ENCODE measurements around the gene SEH1L. TPM values are rescaled to one million over a fixed set of nuclear protein-coding genes. Genes with fewer than 3 reads are reported as not detected.
A peak's percentile ranks its signal among the peaks of the same experiment; 100 is the strongest.
"Not testable (repeated sequence)": the region's sequence is repeated elsewhere in the genome, so short reads cannot be mapped to it uniquely, and the experiment has no call there.

The SEH1L gene, protein sequence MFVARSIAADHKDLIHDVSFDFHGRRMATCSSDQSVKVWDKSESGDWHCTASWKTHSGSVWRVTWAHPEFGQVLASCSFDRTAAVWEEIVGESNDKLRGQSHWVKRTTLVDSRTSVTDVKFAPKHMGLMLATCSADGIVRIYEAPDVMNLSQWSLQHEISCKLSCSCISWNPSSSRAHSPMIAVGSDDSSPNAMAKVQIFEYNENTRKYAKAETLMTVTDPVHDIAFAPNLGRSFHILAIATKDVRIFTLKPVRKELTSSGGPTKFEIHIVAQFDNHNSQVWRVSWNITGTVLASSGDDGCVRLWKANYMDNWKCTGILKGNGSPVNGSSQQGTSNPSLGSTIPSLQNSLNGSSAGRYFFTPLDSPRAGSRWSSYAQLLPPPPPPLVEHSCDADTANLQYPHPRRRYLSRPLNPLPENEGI
- 39.5 and 61.2 TPM in 2 replicates for total RNA-seq (2014; rRNA removed; shearing (Covaris generic))

DNA sequence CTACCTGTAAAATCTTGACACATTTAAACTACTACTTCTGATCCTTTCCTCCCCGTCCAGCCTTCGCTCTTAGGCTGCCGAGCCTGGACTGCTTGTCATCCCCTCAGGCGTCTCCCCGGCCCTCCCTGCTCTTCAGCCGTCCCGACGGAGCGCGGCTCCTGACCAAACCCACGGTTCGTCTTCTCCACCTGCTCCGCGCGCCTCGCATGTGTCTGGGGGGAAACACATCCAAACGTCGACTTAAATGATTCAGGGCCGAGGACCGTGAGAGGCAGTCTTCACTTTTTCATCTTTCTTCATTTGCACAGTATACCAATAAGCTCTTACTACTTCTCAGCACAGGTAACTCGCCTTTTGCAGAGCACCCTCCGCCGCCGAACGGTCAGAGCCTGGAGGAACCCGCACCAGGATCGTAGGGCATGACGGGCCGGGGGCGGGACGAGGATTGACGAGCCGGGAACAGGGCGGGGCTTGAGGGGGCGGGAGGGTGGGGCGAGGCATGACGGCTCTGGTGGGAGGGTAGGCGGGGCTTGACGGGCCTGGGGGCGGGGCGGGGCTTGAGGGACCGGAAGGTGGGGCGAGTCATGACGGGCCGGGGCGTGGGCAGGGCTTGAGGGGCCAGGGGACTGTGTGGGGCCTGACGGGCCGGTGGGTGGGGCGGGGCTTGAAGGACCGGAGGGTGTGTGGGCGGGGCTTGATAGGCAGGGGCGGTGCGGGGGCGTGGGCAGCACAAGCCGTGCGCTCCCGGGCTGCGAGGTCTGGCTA is at the start of gene SEH1L:
TSS of gene SEH1L (plus strand) at position 727 of the 765 bp plus-strand sequence. CDS start 111 bp downstream, outside the sequence.
- Histone ChIP-seq H3K9me3 (replicated peaks) (no peaks in the 10 kb centered on the region), H3K36me3 (peaks cover 12% of the 10 kb centered on the region), H3K27me3 (replicated peaks) (no peaks in the 10 kb centered on the region), H3K27ac (peak within 1 kb of the TSS; percentile 93), H3K4me3 (peak within 1 kb of the TSS; percentile 75), H3K4me1 (replicated peaks) (peaks cover 20% of the 10 kb centered on the region)
- peak; percentile 83 to 100 for DNase-seq (ENCODE audit: low read depth in 1 of 2, low spot score in 2 of 2)

DNA sequence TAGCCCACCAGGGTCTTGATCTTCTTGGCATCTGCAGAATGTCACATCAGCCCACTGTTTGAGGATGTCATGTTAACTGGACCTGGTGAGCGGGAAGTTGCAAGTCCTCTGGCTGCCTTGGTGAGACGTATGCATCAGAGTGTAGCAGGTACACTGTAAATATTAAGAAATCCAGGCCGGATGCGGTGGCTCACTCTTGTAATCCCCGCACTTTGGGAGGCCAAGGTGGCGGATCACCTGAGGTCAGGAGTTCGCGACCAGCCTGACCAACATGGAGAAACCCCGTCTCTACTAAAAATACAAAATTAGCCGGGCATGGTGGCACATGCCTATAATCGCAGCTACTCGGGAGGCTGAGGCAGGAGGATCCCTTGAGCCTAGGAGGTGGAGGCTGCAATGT is 46.6 kb upstream of the SEH1L start:
- H3K4me3 ChIP-seq; H3K27me3 ChIP-seq (replicated peaks); H3K36me3 ChIP-seq; DNase-seq (ENCODE audit: low read depth in 1 of 2, low spot score in 2 of 2); H3K27ac ChIP-seq; H3K4me1 ChIP-seq (replicated peaks); H3K9me3 ChIP-seq (replicated peaks): not testable (repeated sequence)

DNA sequence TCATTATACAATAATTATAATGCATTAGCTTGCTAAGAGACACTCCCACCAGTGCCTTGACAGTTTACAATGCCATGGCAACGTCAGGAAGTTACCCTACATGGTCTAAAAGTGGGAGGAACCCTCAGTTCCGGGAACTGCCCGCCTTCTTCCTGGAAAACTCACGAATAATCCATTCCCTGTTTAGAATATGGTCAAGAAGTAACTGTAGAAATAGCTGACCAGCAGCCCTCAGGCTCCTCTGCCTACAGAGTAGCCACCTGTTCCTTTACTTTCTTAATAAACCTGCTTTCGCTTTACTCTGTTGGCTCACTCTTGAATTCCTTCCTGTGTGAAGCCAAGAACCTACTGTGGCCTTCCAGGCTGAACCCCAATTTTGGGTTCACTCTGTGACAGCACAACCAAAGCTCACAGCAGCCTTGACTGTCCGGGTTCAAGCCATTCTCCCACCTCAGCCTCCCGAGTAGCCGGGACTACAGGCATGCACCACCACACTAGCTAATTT is 43.7 kb upstream of the SEH1L start:
- H3K27me3 ChIP-seq (replicated peaks), result no peaks in the 10 kb centered on the region
- H3K9me3 ChIP-seq (replicated peaks), result no peaks in the 10 kb centered on the region
- DNase-seq (ENCODE audit: low read depth in 1 of 2, low spot score in 2 of 2), result no peak
- H3K4me3 ChIP-seq, result no peak overlapping the region
- no peaks in the 10 kb centered on the region for H3K36me3 ChIP-seq
- no peak overlapping the region for H3K27ac ChIP-seq
- peaks cover 16% of the 10 kb centered on the region for H3K4me1 ChIP-seq (replicated peaks)

DNA sequence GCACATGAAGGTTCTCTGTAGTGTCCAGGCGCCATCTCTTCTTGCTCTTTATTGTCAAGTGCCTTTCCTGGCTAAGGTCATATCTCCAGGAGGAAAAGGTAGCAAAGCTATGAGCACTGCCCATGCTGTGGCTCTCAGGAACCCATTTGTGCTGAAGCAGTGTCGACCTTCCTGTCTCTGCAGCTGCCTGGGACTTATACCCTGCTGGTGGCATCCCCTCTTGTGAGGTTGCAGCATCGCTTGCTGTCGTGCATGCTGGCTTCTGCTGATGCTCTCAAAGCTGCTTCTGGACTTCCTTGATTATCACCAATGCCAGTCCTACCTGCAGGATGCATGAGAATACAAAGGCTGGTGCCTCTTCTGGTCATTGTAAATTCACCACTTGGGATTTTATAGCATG is 41.7 kb upstream of the SEH1L start:
- Histone ChIP-seq H3K4me1 (replicated peaks) (peaks cover 16% of the 10 kb centered on the region), H3K27me3 (replicated peaks) (no peaks in the 10 kb centered on the region), H3K9me3 (replicated peaks) (no peaks in the 10 kb centered on the region), H3K27ac (no peak overlapping the region), H3K4me3 (no peak overlapping the region), H3K36me3 (no peaks in the 10 kb centered on the region)
- no peak for DNase-seq (ENCODE audit: low read depth in 1 of 2, low spot score in 2 of 2)

DNA sequence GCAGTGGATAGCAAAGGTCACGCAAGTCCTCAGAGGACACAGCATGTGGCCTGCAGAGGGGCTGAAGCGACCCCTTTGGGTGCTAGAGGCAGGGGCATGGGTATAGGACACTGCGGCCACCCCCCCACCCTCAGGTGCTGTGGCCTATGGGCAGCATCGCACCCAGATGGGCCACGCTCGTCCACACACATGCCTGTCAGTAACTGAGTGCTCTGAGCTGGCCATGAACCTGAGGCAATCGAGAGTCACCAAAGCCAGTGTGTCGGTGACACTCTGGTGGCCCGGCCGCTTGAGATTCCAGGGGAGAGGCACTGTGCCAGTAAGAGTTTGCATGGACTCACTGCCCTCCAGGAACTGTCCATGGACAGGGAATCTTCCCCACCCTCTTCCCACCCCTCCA is 41.0 kb upstream of the SEH1L start:
- H3K36me3 ChIP-seq, result no peaks in the 10 kb centered on the region
- peaks cover 16% of the 10 kb centered on the region for H3K4me1 ChIP-seq (replicated peaks)
- no peak overlapping the region for H3K4me3 ChIP-seq
- H3K9me3 ChIP-seq (replicated peaks), result no peaks in the 10 kb centered on the region
- no peaks in the 10 kb centered on the region for H3K27me3 ChIP-seq (replicated peaks)
- H3K27ac ChIP-seq, result no peak overlapping the region
- no peak for DNase-seq (ENCODE audit: low read depth in 1 of 2, low spot score in 2 of 2)

DNA sequence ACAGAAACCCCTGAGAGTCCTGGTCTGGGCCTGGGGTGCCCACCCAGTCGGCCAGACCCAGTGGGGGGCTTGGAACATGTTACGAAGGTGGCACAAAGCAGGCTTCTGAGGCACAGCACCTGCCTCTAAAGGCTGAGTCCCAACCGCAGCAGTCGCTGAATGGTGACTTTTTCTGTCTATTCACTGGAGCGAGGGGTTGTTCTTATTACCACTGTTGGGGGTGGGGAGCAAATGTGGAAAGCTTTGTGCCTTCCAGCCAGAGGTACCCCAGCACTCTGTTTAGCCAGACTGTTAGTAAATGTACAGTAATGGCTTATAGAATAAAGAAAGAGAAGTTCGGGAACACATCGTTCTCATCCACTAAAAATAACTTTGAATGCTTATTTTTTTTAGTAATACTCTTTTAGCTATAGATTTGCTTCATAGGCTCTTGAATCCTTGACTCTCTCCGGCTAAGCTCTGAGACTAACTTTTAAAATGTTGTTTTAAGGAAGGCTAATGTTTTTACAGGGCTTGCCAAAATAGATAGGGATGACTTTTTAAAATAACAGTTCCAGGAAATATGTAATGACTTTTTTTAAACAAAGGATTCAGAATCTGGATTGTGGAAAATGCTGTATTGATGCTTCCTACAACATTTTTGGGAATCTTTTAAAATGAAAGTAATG is 40.4 kb upstream of the SEH1L start:
- H3K4me1 ChIP-seq (replicated peaks), result peaks cover 16% of the 10 kb centered on the region
- no peaks in the 10 kb centered on the region for H3K9me3 ChIP-seq (replicated peaks)
- no peak overlapping the region for H3K27ac ChIP-seq
- H3K4me3 ChIP-seq, result no peak overlapping the region
- H3K36me3 ChIP-seq, result no peaks in the 10 kb centered on the region
- DNase-seq (ENCODE audit: low read depth in 1 of 2, low spot score in 2 of 2), result peak in 1 of 2 experiments; percentile 15
- no peaks in the 10 kb centered on the region for H3K27me3 ChIP-seq (replicated peaks)

DNA sequence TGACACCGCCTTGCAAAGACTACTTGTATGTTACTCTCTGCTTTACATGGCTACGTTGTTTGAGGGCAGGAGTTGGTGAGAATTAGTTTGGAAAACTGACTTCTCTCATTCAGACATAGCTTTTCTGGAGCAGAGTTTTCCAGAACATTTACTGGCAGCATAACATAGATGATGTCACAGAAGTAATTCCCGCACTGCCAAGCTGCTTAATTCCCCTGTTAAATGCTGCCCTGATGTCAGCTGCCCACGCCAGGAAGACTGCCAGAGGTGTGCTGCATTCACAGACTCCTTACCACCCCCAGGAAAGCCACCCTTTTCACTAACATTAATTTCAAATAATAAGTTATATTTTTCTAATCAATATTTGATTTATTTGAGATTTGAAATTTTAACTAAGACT is 39.1 kb upstream of the SEH1L start:
- H3K27me3 ChIP-seq (replicated peaks), result no peaks in the 10 kb centered on the region
- no peaks in the 10 kb centered on the region for H3K36me3 ChIP-seq
- H3K4me3 ChIP-seq, result no peak overlapping the region
- no peak for DNase-seq (ENCODE audit: low read depth in 1 of 2, low spot score in 2 of 2)
- peaks cover 16% of the 10 kb centered on the region for H3K4me1 ChIP-seq (replicated peaks)
- H3K27ac ChIP-seq, result no peak overlapping the region
- H3K9me3 ChIP-seq (replicated peaks), result peaks cover 3% of the 10 kb centered on the region; the same call in 1 of the 2 replicates

DNA sequence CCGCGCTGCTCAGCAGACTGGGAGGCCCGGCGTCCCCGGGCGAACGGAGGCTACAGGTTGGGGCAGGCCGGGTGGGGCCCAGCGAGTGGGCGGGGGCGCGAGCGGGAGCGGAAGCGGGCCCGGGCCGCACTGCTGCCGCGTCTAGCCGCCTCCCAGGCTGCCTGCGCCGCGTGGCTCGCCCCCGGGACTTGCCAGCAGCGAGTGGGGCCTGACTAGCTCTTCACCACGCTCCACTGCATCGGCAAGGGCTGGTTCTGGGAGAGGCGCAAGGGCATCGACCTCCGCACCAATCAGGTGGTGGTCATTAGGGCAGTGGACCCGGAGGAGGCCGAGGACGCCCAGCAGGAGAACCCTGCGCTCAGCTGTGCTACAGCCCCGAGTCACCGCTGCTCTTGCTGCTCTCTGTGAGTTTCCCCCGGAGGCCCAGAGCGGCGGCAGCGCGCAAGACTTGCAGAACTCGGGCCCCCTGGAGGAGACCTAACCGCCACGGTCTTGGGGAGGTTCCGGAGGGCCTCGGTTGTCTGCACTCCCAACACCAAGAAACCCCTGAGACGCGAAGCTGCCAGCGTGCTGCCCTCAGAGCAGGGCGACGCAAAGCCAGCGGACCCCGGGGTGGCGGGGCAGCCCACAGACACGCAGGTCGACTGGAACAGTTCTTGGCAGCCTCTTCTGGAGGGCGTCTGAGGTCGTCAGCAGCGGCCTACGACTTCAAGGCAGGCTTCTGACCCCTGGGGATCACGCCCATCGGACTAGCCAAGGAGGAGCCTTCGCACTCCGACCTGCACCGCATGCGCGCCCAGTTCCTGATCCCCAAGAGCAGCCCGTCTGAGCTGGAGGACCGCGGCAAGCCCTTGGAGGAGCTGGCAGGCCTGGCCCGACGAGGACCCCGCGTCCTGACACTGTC is 36.5 kb upstream of the SEH1L start:
- DNase-seq (ENCODE audit: low read depth in 1 of 2, low spot score in 2 of 2), result no peak
- H3K9me3 ChIP-seq (replicated peaks), result peaks cover 3% of the 10 kb centered on the region; the same call in 1 of the 2 replicates
- peaks cover 16% of the 10 kb centered on the region for H3K4me1 ChIP-seq (replicated peaks)
- no peak overlapping the region for H3K4me3 ChIP-seq
- no peaks in the 10 kb centered on the region for H3K36me3 ChIP-seq
- no peaks in the 10 kb centered on the region for H3K27me3 ChIP-seq (replicated peaks)
- no peak overlapping the region for H3K27ac ChIP-seq

DNA sequence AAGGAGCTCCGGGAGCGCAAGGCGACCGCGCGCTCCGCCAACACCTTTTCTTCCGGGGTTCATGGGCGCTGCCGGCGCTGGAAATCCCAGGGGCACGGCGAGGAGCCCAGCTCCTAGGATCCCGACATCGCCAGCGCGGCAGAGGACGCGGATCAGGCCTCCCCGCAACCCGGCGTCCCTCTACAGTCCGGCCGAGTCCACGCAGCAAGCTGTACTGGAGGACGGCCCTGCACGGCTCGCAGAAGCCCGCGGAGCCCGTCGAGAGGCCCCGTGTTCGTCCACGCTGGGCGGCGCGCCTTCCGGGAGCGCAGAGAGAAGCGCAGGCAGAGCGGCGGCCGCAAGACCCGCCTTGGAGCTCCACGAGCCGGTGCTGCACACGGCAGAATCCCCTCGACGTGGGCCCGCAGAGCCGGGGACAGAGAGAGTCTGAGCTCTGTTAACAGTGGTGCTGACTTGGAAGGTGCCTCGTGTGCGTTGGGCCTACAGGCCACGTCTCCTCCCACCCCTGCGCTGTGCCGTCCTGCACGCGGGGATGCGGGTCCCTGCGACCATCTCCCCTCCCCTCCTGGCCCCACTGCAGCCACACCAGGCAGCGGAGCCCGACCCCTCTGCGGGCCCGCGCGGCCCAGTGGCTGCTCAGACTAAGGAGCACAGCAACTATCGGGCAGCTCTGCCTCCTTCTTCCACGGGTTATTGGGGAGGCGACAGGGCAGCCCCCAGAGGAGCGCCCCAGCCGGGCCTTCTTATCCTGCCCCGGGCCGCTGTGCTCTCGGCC is 35.7 kb upstream of the SEH1L start:
- Histone ChIP-seq H3K36me3 (no peaks in the 10 kb centered on the region), H3K27ac (no peak overlapping the region), H3K4me3 (no peak overlapping the region), H3K9me3 (replicated peaks) (peaks cover 3% of the 10 kb centered on the region; the same call in 1 of the 2 replicates), H3K4me1 (replicated peaks) (peaks cover 11% of the 10 kb centered on the region), H3K27me3 (replicated peaks) (no peaks in the 10 kb centered on the region)
- no peak for DNase-seq (ENCODE audit: low read depth in 1 of 2, low spot score in 2 of 2)

DNA sequence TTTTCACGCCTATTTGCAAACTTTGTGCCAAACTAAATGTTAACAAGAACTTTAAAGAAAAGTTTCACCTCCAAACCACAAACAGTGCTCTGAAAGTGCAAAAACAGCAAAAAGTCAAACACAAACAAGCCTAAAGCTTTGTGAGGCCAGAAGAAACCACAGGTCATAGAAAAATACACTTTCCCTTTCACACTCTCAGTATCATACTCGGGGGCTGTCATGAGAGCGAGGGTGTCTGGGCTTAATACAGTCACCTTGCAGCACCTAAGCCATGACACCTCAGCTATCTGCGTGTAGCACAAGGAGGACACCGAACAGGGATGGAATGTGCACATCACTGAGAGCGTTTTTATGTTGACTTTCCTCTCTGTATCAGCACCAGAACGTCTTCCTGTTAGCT is 26.6 kb upstream of the SEH1L start:
- no peaks in the 10 kb centered on the region; the same call in 1 of the 2 replicates for H3K4me1 ChIP-seq (replicated peaks)
- no peaks in the 10 kb centered on the region for H3K36me3 ChIP-seq
- no peak for DNase-seq (ENCODE audit: low read depth in 1 of 2, low spot score in 2 of 2)

DNA sequence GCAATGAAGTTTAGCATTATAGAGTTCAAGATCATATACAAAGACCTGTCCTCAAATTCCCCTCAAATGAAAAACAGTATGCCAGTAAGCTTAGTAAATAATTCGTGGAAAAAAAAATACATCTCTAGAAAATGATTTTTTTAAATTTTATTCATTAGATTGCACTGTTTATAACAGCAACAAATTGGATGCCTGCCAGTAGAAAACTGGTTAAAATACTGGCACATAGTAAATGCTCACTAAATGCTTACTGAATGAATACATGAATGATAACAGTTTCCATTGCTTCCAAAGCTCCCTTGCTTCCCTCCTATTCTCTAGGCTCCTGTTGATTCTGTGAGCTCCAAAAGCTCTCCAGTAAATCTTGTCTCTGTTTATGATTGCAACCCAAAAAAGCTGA is 25.5 kb upstream of the SEH1L start:
- H3K36me3 ChIP-seq, result no peaks in the 10 kb centered on the region
- H3K4me3 ChIP-seq, result no peak overlapping the region
- H3K9me3 ChIP-seq (replicated peaks), result no peaks in the 10 kb centered on the region

More for the DNA sequence above, 26.6 kb upstream of the SEH1L start:
- H3K9me3 ChIP-seq (replicated peaks), result no peaks in the 10 kb centered on the region
- no peak overlapping the region for H3K27ac ChIP-seq
- no peaks in the 10 kb centered on the region for H3K27me3 ChIP-seq (replicated peaks)
- no peak overlapping the region for H3K4me3 ChIP-seq

DNA sequence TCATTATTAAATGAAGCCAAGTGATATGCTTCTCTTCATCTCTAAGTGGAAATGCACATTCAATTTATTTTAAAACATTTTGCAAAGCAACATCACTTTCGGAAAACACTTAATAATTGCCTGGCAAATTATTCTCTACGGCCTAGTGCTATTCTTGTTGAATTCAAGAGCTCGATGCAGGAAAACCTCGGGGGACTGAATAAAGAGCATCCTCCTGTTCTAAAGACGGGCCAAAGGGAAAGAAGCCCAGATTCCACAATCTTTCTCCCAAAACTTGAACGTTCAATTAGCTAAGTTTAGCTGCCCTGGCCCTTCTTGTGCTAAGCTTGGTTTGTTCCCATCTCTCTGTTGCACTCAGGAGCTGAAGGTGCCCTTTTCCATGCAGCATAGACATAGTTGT is 23.2 kb upstream of the SEH1L start:
- no peak for DNase-seq (ENCODE audit: low read depth in 1 of 2, low spot score in 2 of 2)
- Histone ChIP-seq H3K4me1 (replicated peaks) (no peaks in the 10 kb centered on the region; the same call in 1 of the 2 replicates), H3K27me3 (replicated peaks) (no peaks in the 10 kb centered on the region), H3K9me3 (replicated peaks) (no peaks in the 10 kb centered on the region), H3K36me3 (no peaks in the 10 kb centered on the region), H3K4me3 (no peak overlapping the region), H3K27ac (no peak overlapping the region)

More for the DNA sequence above, 25.5 kb upstream of the SEH1L start:
- DNase-seq (ENCODE audit: low read depth in 1 of 2, low spot score in 2 of 2), result no peak
- Histone ChIP-seq H3K27ac (no peak overlapping the region), H3K4me1 (replicated peaks) (no peaks in the 10 kb centered on the region; the same call in 1 of the 2 replicates), H3K27me3 (replicated peaks) (no peaks in the 10 kb centered on the region)

Data from SJSA1 (cell line).